ENCODE data around the gene MGLL.

The MGLL gene

DNA sequence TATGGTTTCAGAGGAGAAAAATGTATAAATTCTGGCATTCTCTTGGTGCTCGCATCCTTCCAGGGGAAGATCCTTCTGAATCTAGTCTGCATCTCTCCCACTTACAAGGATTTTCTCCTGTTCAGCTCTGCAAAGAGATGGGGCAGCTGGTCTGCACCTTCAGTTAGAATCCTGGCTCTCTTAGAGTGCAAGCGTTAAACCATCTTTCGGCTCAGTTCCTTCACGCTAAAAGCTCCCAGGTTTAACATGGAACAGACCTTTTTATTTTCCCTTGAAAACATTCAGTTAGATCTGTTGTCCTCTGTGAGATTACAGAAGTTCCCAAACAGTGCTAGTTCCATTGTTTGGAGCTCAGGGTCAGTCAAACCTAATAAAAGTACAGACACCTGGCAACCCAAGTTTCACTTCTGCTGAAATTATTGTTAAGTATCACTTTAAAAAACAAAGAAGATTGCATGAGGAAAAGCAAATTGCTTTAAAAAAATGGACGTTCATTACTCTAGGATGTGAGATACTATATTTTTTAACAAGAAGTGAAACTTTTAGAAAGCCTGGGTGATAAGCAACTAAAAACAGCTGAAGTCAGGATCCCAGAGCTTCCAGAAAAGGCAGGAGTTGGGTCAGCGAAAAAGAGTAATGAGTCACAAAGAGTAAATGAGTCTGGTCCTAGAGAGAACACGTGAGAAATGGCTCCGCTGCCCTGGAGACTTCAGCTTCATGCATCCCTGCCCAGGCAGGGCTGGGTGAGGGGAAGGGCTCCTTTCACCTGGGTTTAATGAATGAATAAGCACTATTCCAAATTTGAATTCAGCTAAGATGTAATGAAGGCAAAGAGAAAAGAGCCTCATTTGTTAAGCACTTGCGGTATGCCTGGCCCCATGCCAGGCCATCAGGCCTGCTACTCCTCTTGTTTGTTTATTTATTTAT, 86.3 kb downstream of the MGLL start:
- H4K8ac ChIP-seq (ENCODE audit: low read depth, low read length) = no peak overlapping the region
- no peaks in the 10 kb centered on the region for H3K9me3 ChIP-seq (ENCODE audit: insufficient read depth, low read depth, low read length)
- H2BK12ac ChIP-seq (ENCODE audit: low read length) = no peak overlapping the region
- no peak overlapping the region for H2BK5ac ChIP-seq (ENCODE audit: low read depth, low read length, poor library complexity)
- H3K36me3 ChIP-seq (ENCODE audit: control insufficient read depth in 1 of 2, insufficient read depth in 2 of 2, low read length in 2 of 2) = no peaks in the 10 kb centered on the region
- no peak overlapping the region for H3K9ac ChIP-seq (ENCODE audit: low read length)
- no peak overlapping the region for H3K4me2 ChIP-seq (ENCODE audit: low read length)
- H3K27me3 ChIP-seq (ENCODE audit: insufficient read depth, low read length) = no peaks in the 10 kb centered on the region
- no peak overlapping the region for H3K4me3 ChIP-seq (ENCODE audit: low read depth, low read length)
- H3K79me2 ChIP-seq (ENCODE audit: control insufficient read depth, insufficient read depth, low read length, poor library complexity) = no peaks in the 10 kb centered on the region
- H4K12ac ChIP-seq (ENCODE audit: low read depth, low read length) = no peak overlapping the region
- peak in 1 of 2 donors; percentile 34 for DNase-seq
- no peak overlapping the region for H3K14ac ChIP-seq (ENCODE audit: low read length)
- no peak overlapping the region for H2AFZ ChIP-seq (ENCODE audit: insufficient read depth, low read length, poor library complexity)
- H3K23ac ChIP-seq (ENCODE audit: low read length) = no peak overlapping the region
- no peak overlapping the region for H4K91ac ChIP-seq (ENCODE audit: low read depth, low read length)
- no CpG with 5 or more reads among the region's 9 CpGs for WGBS (ENCODE audit: extremely low coverage, insufficient coverage, insufficient read length)
- H2BK120ac ChIP-seq (ENCODE audit: insufficient read depth, low read length, poor library complexity) = no peak overlapping the region
- H3K79me1 ChIP-seq (ENCODE audit: low read length) = peaks cover 7% of the 10 kb centered on the region
- no peak overlapping the region for H3K27ac ChIP-seq (ENCODE audit: low read depth, low read length)
- peaks cover 5 to 15% of the 10 kb centered on the region in 2 experiments for H3K4me1 ChIP-seq (ENCODE audit: control insufficient read depth in 1 of 2, insufficient read depth in 2 of 2, low read length in 2 of 2)
- no peak overlapping the region for H3K18ac ChIP-seq (ENCODE audit: low read length)
- no peak overlapping the region for H3K4ac ChIP-seq (ENCODE audit: low read depth, low read length)
- no peak overlapping the region for H2AK5ac ChIP-seq (ENCODE audit: low read length)

DNA sequence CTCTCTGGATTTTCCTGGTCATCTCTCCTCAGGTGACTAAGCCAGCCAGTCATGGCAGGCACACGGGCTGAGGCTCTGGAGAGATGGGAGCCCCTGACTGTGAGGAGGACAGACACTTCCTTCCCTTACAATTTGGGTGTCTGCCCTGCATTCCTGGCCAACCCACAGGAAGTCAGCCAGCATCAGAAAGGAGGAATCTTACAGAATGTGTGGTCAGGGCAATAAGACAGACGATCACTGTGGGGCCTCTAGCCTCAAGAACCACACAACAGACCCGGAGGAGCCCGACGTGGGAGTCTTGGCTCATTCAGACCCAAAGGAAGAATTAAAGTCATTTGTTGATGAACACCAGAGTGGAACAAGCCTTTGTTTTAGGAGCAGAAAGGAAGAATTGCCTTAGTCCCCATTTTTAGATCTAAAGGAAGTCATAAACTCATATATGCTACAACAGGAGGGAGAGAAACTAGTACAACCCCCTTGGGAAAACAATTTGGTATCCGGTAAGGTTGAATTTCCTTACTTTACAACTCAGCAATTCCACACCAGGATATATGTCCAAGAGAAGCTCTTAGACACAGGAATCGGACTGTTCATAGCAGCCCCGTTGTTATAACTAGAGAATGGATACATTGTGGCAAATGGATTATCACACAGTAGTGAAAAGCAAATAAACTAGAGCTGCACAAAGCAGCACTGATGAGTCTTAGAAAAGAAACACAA, 87.4 kb downstream of the MGLL start:
- Histone ChIP-seq H3K4me3 (ENCODE audit: low read depth, low read length) (no peak overlapping the region), H3K36me3 (ENCODE audit: control insufficient read depth in 1 of 2, insufficient read depth in 2 of 2, low read length in 2 of 2) (no peaks in the 10 kb centered on the region), H3K79me2 (ENCODE audit: control insufficient read depth, insufficient read depth, low read length, poor library complexity) (no peaks in the 10 kb centered on the region), H2AFZ (ENCODE audit: insufficient read depth, low read length, poor library complexity) (no peak overlapping the region), H2BK120ac (ENCODE audit: insufficient read depth, low read length, poor library complexity) (no peak overlapping the region), H3K23ac (ENCODE audit: low read length) (no peak overlapping the region), H3K27me3 (ENCODE audit: insufficient read depth, low read length) (no peaks in the 10 kb centered on the region), H2BK5ac (ENCODE audit: low read depth, low read length, poor library complexity) (no peak overlapping the region), H4K91ac (ENCODE audit: low read depth, low read length) (no peak overlapping the region), H3K18ac (ENCODE audit: low read length) (no peak overlapping the region), H3K4me2 (ENCODE audit: low read length) (no peak overlapping the region), H3K79me1 (ENCODE audit: low read length) (peaks cover 7% of the 10 kb centered on the region), H2AK5ac (ENCODE audit: low read length) (no peak overlapping the region), H2BK12ac (ENCODE audit: low read length) (no peak overlapping the region), H4K8ac (ENCODE audit: low read depth, low read length) (no peak overlapping the region), H3K9ac (ENCODE audit: low read length) (no peak overlapping the region), H3K27ac (ENCODE audit: low read depth, low read length) (no peak overlapping the region), H3K4ac (ENCODE audit: low read depth, low read length) (no peak overlapping the region), H3K9me3 (ENCODE audit: insufficient read depth, low read depth, low read length) (no peaks in the 10 kb centered on the region), H3K4me1 (ENCODE audit: control insufficient read depth in 1 of 2, insufficient read depth in 2 of 2, low read length in 2 of 2) (peaks cover 5 to 15% of the 10 kb centered on the region in 2 experiments), H4K12ac (ENCODE audit: low read depth, low read length) (no peak overlapping the region), H3K14ac (ENCODE audit: low read length) (no peak overlapping the region)
- WGBS (ENCODE audit: extremely low coverage, insufficient coverage, insufficient read length) = no CpG with 5 or more reads among the region's 8 CpGs
- DNase-seq = peak in 1 of 2 donors; percentile 14

DNA sequence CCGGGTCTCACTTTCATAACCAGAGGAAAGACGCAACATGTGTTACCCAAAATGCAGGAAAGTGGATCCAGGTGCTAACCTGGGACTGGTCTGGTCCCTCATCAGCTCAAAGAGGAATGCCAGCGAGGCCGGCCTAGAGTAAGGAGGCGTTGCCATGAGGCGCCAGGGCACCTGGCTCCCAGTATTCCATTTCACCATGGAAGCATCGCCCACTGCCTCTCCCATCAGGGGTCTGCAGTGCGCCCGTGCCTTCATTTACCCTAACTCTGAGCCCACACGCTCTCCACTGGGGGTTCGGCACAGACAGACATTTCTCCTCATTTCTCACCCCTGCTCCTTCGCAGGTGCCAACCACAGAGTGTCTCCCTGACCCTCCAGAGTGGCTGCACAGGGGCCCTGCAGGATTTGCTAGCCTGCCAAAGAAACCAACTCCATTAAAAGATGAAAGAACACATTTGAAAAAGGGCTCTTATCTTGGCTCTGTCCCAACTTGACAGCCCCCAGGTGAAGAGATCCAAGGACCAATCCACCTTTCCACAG, 88.1 kb downstream of the MGLL start:
- peak overlapping the region; percentile 59 for H2AK5ac ChIP-seq (ENCODE audit: low read length)
- H3K9ac ChIP-seq (ENCODE audit: low read length) = no peak overlapping the region
- no peak overlapping the region for H4K12ac ChIP-seq (ENCODE audit: low read depth, low read length)
- H4K91ac ChIP-seq (ENCODE audit: low read depth, low read length) = peak overlapping the region; percentile 33
- peaks cover 7% of the 10 kb centered on the region for H3K79me1 ChIP-seq (ENCODE audit: low read length)
- peak overlapping the region; percentile 4 for H2BK12ac ChIP-seq (ENCODE audit: low read length)
- no peaks in the 10 kb centered on the region for H3K27me3 ChIP-seq (ENCODE audit: insufficient read depth, low read length)
- no peak overlapping the region for H2AFZ ChIP-seq (ENCODE audit: insufficient read depth, low read length, poor library complexity)
- H3K27ac ChIP-seq (ENCODE audit: low read depth, low read length) = no peak overlapping the region
- no peak for DNase-seq
- H3K18ac ChIP-seq (ENCODE audit: low read length) = peak overlapping the region; percentile 11
- no peak overlapping the region for H4K8ac ChIP-seq (ENCODE audit: low read depth, low read length)
- H3K14ac ChIP-seq (ENCODE audit: low read length) = peak overlapping the region; percentile 23
- H2BK5ac ChIP-seq (ENCODE audit: low read depth, low read length, poor library complexity) = no peak overlapping the region
- WGBS (ENCODE audit: extremely low coverage, insufficient coverage, insufficient read length) = no CpG with 5 or more reads among the region's 12 CpGs
- no peaks in the 10 kb centered on the region for H3K9me3 ChIP-seq (ENCODE audit: insufficient read depth, low read depth, low read length)
- no peak overlapping the region for H3K4me2 ChIP-seq (ENCODE audit: low read length)
- no peak overlapping the region for H3K4me3 ChIP-seq (ENCODE audit: low read depth, low read length)
- no peak overlapping the region for H3K23ac ChIP-seq (ENCODE audit: low read length)
- no peaks in the 10 kb centered on the region for H3K36me3 ChIP-seq (ENCODE audit: control insufficient read depth in 1 of 2, insufficient read depth in 2 of 2, low read length in 2 of 2)
- no peaks in the 10 kb centered on the region for H3K79me2 ChIP-seq (ENCODE audit: control insufficient read depth, insufficient read depth, low read length, poor library complexity)
- peaks cover 5 to 15% of the 10 kb centered on the region in 2 experiments for H3K4me1 ChIP-seq (ENCODE audit: control insufficient read depth in 1 of 2, insufficient read depth in 2 of 2, low read length in 2 of 2)
- no peak overlapping the region for H2BK120ac ChIP-seq (ENCODE audit: insufficient read depth, low read length, poor library complexity)
- no peak overlapping the region for H3K4ac ChIP-seq (ENCODE audit: low read depth, low read length)

DNA sequence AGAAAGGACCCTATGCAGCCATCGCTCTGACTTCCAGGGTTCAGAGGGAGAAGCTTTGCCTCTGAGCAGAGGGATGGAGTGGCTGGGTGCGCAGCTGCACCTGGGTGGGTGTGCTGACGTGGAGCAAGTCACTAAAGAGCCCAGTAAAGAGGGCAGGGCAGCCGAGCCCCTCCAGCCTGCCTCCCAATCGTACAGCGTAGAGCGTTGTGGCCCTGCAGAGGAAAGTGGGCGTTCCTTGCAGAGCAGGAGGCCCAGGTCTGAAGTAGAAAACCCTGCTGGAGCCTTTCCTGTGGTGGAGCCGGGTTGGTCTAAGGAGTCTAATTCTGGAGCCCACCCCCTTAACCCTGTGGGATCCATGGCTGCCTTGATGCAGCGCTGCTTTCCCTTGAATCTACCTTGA, 88.5 kb downstream of the MGLL start:
- Histone ChIP-seq H3K23ac (ENCODE audit: low read length) (no peak overlapping the region), H3K4me1 (ENCODE audit: control insufficient read depth in 1 of 2, insufficient read depth in 2 of 2, low read length in 2 of 2) (peaks cover 5 to 15% of the 10 kb centered on the region in 2 experiments), H4K12ac (ENCODE audit: low read depth, low read length) (no peak overlapping the region), H3K9ac (ENCODE audit: low read length) (no peak overlapping the region), H3K9me3 (ENCODE audit: insufficient read depth, low read depth, low read length) (no peaks in the 10 kb centered on the region), H3K36me3 (ENCODE audit: control insufficient read depth in 1 of 2, insufficient read depth in 2 of 2, low read length in 2 of 2) (no peaks in the 10 kb centered on the region), H3K4me3 (ENCODE audit: low read depth, low read length) (no peak overlapping the region), H4K8ac (ENCODE audit: low read depth, low read length) (no peak overlapping the region), H3K18ac (ENCODE audit: low read length) (peak overlapping the region; percentile 11), H2AK5ac (ENCODE audit: low read length) (peak overlapping the region; percentile 59), H3K14ac (ENCODE audit: low read length) (no peak overlapping the region), H3K4me2 (ENCODE audit: low read length) (no peak overlapping the region), H2BK12ac (ENCODE audit: low read length) (peak overlapping the region; percentile 4), H2AFZ (ENCODE audit: insufficient read depth, low read length, poor library complexity) (no peak overlapping the region), H3K27me3 (ENCODE audit: insufficient read depth, low read length) (no peaks in the 10 kb centered on the region), H3K79me2 (ENCODE audit: control insufficient read depth, insufficient read depth, low read length, poor library complexity) (no peaks in the 10 kb centered on the region), H3K79me1 (ENCODE audit: low read length) (peaks cover 7% of the 10 kb centered on the region), H3K27ac (ENCODE audit: low read depth, low read length) (no peak overlapping the region), H2BK5ac (ENCODE audit: low read depth, low read length, poor library complexity) (no peak overlapping the region), H4K91ac (ENCODE audit: low read depth, low read length) (peak overlapping the region; percentile 33), H2BK120ac (ENCODE audit: insufficient read depth, low read length, poor library complexity) (no peak overlapping the region), H3K4ac (ENCODE audit: low read depth, low read length) (no peak overlapping the region)
- DNase-seq = no peak
- no CpG with 5 or more reads among the region's 10 CpGs for WGBS (ENCODE audit: extremely low coverage, insufficient coverage, insufficient read length)

All from trophoblast cell (in vitro differentiated cells and primary cell).